Measurements from ENCODE around the gene FAAH. TPM values are rescaled to one million over a fixed set of nuclear protein-coding genes. Genes with fewer than 3 reads are reported as not detected.
"Not testable (repeated sequence)": the region's sequence is repeated elsewhere in the genome, so short reads cannot be mapped to it uniquely, and the experiment has no call there.

The FAAH gene
- total RNA-seq, 1 donor from 2014 or later: 6.4 TPM

DNA sequence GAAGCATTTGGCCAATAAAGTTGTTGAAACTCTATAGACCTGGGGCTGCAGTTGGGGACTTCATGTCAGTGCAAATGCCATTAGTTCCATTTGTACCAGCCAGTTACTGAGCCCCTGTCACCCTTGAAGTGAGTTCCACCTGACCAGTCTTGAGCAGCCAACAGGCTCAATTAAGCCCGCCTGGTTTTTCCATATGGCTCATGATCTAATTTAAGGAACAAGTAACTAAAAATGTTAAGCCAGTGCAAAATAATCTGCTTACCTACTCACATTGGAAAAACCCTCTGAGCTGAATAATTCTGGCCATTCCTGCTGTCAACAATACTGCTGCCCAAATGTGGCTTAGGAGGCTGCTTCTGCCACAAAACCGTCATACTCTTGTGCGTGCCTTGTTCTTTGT lies 32.0 kb upstream of the FAAH start:
- POLR2A ChIA-PET: no interaction called here
- H3K4me1 Mint-ChIP-seq: no peaks in the 10 kb centered on the region

DNA sequence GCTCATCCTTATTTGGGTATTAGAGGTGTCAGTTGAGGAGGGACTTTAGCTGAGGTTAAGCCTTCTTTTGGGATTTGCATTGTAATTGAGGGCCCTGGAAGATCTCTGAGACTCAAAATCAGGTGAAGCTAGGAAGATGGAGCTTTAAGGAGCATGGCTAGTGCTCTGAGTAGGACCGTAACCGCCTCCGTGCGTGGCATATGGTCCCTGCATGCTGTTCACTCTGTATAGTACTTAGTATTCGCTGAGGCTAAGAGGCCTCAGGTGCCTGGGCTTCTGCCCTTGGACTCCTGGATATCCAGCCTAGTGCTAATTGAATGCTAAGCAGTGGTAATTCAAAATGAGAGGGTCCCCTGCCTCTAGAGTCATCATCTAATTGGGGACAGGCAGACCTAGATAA lies 31.0 kb upstream of the FAAH start:
- POLR2A ChIA-PET: no interaction called here
- no peak for ATAC-seq (ENCODE audit: low read depth)
- no peaks in the 10 kb centered on the region for H3K9me3 Mint-ChIP-seq
- no peaks in the 10 kb centered on the region for H3K27me3 Mint-ChIP-seq
- CTCF ChIA-PET: no interaction called here
- H3K27ac Mint-ChIP-seq: no peak overlapping the region
- H3K36me3 Mint-ChIP-seq (ENCODE audit: low read depth): peaks cover 68% of the 10 kb centered on the region
- no peak for DNase-seq
- intact Hi-C loops (cut with micrococcal nuclease): no loop called here
- no peak overlapping the region for H3K4me3 Mint-ChIP-seq
- no peaks in the 10 kb centered on the region for H3K4me1 Mint-ChIP-seq
- TF ChIP-seq, protein P1, sequence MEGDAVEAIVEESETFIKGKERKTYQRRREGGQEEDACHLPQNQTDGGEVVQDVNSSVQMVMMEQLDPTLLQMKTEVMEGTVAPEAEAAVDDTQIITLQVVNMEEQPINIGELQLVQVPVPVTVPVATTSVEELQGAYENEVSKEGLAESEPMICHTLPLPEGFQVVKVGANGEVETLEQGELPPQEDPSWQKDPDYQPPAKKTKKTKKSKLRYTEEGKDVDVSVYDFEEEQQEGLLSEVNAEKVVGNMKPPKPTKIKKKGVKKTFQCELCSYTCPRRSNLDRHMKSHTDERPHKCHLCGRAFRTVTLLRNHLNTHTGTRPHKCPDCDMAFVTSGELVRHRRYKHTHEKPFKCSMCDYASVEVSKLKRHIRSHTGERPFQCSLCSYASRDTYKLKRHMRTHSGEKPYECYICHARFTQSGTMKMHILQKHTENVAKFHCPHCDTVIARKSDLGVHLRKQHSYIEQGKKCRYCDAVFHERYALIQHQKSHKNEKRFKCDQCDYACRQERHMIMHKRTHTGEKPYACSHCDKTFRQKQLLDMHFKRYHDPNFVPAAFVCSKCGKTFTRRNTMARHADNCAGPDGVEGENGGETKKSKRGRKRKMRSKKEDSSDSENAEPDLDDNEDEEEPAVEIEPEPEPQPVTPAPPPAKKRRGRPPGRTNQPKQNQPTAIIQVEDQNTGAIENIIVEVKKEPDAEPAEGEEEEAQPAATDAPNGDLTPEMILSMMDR (IDR thresholded peaks at IDR 0.05): no peak

More for the DNA sequence above, 32.0 kb upstream of the FAAH start:
- no peak for DNase-seq
- intact Hi-C loops (cut with micrococcal nuclease): no loop called here
- H3K9me3 Mint-ChIP-seq: no peaks in the 10 kb centered on the region
- CTCF ChIA-PET: no interaction called here
- no peak for ATAC-seq (ENCODE audit: low read depth)
- H3K27ac Mint-ChIP-seq: no peak overlapping the region
- no peaks in the 10 kb centered on the region for H3K27me3 Mint-ChIP-seq
- no peak overlapping the region for H3K4me3 Mint-ChIP-seq
- H3K36me3 Mint-ChIP-seq (ENCODE audit: low read depth): peaks cover 67% of the 10 kb centered on the region
- TF ChIP-seq, protein P1 (IDR thresholded peaks at IDR 0.05): no peak

DNA sequence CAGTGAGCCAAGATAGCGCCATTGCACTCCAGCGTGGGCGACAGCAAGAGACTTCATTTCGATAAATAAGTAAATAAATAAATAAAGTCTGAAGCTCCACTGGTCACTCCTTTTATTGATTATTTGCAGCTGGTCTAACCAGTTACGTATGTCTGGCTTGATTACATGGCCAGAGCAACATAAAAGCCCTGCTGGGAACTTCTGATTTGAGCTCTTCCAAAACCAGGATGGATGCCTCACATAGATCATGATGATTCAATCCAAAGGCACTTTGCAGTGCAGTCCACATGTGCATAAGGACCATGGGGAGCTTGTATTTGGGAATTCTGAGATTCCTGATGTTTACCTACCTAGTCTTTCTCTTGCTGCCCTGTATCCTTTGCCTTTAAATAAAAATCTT lies 29.5 kb upstream of the FAAH start:
- H3K36me3 Mint-ChIP-seq (ENCODE audit: low read depth): peaks cover 65% of the 10 kb centered on the region
- CTCF ChIA-PET: interaction anchor here (1.2 kb wide), 1 partner anchor 83 kb away, joined by 3 read pairs; no protein-coding TSS in a partner anchor

DNA sequence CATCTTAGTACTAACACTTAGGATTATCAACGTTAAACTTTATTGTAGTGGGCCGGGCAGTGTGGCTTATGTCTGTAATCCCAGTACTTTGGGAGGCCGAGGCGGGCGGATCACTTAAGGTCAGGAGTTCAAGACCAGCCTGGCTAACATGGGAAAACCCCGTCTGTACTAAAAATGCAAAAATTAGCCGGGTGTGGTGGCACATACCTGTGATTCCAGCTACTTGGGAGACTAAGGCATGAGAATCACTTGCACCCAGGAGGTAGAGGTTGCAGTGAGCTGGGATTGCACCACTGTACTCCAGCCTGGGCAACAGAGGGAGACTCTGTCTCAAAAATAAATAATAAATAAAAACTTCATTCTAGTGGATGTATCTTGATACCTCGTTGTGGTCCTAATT lies 28.3 kb upstream of the FAAH start:
- intact Hi-C loops (cut with micrococcal nuclease); H3K4me3 Mint-ChIP-seq; H3K27ac Mint-ChIP-seq; H3K9me3 Mint-ChIP-seq; ATAC-seq (ENCODE audit: low read depth); CTCF ChIA-PET; H3K27me3 Mint-ChIP-seq; POLR2A ChIA-PET; DNase-seq: not testable (repeated sequence)
- peaks cover 14% of the 10 kb centered on the region for H3K4me1 Mint-ChIP-seq
- H3K36me3 Mint-ChIP-seq (ENCODE audit: low read depth): peaks cover 58% of the 10 kb centered on the region

More for the DNA sequence above, 29.5 kb upstream of the FAAH start:
- Mint-ChIP-seq H3K4me1 (peaks cover 3% of the 10 kb centered on the region), H3K9me3 (no peaks in the 10 kb centered on the region), H3K4me3 (no peak overlapping the region), H3K27me3 (no peaks in the 10 kb centered on the region), H3K27ac (no peak overlapping the region)
- POLR2A ChIA-PET: interaction anchor here (0.6 to 0.7 kb wide), 2 partner anchors 69 to 91 kb away, joined by 5 to 7 read pairs; no protein-coding TSS in a partner anchor
- ATAC-seq (ENCODE audit: low read depth): no peak
- TF ChIP-seq, protein P1 (IDR thresholded peaks at IDR 0.05): no peak
- DNase-seq: no peak
- intact Hi-C loops (cut with micrococcal nuclease): no loop called here

DNA sequence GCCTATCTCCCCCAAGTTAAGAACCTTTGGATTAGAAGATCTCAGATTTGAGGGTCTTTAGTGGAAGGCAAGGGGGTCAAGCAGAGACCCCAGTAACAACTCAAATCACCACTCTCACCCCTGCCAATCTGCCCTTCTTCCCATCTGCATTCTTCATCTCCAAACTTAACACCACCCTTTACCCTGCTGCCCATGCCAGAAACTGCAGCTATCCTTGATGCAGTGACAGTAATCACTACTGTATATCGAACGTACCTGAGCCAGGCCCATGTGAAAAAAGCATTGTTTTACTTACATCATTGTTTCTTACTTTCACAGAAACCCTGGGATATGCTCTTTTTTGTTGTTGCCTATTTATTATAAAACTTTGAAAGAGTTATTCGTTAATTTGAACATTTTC lies 27.0 kb upstream of the FAAH start:
- intact Hi-C loops (cut with micrococcal nuclease): no loop called here
- H3K36me3 Mint-ChIP-seq (ENCODE audit: low read depth): peaks cover 45% of the 10 kb centered on the region
- no peak for ATAC-seq (ENCODE audit: low read depth)
- H3K27ac Mint-ChIP-seq: no peak overlapping the region
- no peak for DNase-seq
- no peak overlapping the region for H3K4me3 Mint-ChIP-seq
- no peaks in the 10 kb centered on the region for H3K9me3 Mint-ChIP-seq
- ChIA-PET CTCF (no interaction called here), POLR2A (interaction anchor here (0.6 kb wide), 1 partner anchor 11 kb away, joined by 5 read pairs; no protein-coding TSS in a partner anchor)
- TF ChIP-seq, protein P1 (IDR thresholded peaks at IDR 0.05): no peak
- peaks cover 21% of the 10 kb centered on the region for H3K4me1 Mint-ChIP-seq
- H3K27me3 Mint-ChIP-seq: no peaks in the 10 kb centered on the region

DNA sequence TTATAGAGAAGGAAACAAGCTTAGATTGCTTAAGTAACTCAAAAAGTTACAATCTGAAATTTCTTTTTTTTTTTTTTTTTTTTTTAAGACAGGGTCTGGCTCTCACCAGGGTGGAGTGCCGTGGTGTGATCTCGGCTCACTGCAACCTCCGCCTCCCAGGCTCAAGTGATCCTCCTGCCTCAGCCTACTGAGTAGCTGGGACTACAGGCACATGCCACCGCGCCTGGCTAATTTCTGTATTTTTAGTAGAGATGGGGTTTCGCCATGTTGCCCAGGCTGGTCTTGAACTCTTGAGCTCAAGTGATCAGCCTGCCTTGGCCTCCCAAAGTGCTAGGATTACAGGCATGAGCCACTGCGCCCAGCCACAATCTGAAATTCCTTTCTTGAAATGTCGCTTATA lies 26.4 kb upstream of the FAAH start:
- H3K4me3 Mint-ChIP-seq; intact Hi-C loops (cut with micrococcal nuclease); ATAC-seq (ENCODE audit: low read depth); H3K9me3 Mint-ChIP-seq; H3K27ac Mint-ChIP-seq; CTCF ChIA-PET; H3K27me3 Mint-ChIP-seq; DNase-seq: not testable (repeated sequence)
- Mint-ChIP-seq H3K36me3 (ENCODE audit: low read depth) (peaks cover 43% of the 10 kb centered on the region), H3K4me1 (peaks cover 23% of the 10 kb centered on the region)
- POLR2A ChIA-PET: interaction anchor here (0.6 kb wide), 1 partner anchor 12 kb away, joined by 5 read pairs; no protein-coding TSS in a partner anchor

Measured in activated B cell treated with CpG ODN at 0.5 μM for 24 hours (primary cell).